ENCODE results near the gene ARID1A. TPM values are rescaled to one million over a fixed set of nuclear protein-coding genes. Genes with fewer than 3 reads are reported as not detected.

The ARID1A gene
- polyA plus RNA-seq, 3 donors: 6.6 to 84.4 (median 9.5) TPM

DNA sequence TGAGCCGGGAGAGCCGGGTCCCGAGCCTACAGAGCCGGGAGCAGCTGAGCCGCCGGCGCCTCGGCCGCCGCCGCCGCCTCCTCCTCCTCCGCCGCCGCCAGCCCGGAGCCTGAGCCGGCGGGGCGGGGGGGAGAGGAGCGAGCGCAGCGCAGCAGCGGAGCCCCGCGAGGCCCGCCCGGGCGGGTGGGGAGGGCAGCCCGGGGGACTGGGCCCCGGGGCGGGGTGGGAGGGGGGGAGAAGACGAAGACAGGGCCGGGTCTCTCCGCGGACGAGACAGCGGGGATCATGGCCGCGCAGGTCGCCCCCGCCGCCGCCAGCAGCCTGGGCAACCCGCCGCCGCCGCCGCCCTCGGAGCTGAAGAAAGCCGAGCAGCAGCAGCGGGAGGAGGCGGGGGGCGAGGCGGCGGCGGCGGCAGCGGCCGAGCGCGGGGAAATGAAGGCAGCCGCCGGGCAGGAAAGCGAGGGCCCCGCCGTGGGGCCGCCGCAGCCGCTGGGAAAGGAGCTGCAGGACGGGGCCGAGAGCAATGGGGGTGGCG is 371 bp downstream of the ARID1A start:
- H3K27ac ChIP-seq (ENCODE audit: low read depth in 1 of 2, low read length in 2 of 2): peak overlapping the region in 1 of 2 donors; percentile 90
- H4K20me1 ChIP-seq (ENCODE audit: insufficient read depth, low read length): peaks cover 36% of the 10 kb centered on the region
- H3K27me3 ChIP-seq (ENCODE audit: control insufficient read depth in 2 of 2, insufficient read depth in 2 of 2, low read length in 2 of 2): no peaks in the 10 kb centered on the region
- H3K36me3 ChIP-seq (replicated peaks in 1 of 2; ENCODE audit: control insufficient read depth in 1 of 2, insufficient read depth in 2 of 2, low read length in 2 of 2): peaks cover 0 to 5% of the 10 kb centered on the region in 2 donors
- H3K4me2 ChIP-seq (replicated peaks; ENCODE audit: extremely low read depth, low read length, poor library complexity, severe bottlenecking): peak overlapping the region; percentile 95
- H3K4me1 Mint-ChIP-seq: peaks cover 31% of the 10 kb centered on the region
- peaks cover 55 to 65% of the 10 kb centered on the region in 2 donors for H3K4me1 ChIP-seq (ENCODE audit: control insufficient read depth in 1 of 2, insufficient read depth in 2 of 2, low read length in 2 of 2)
- TF ChIP-seq, protein P1, sequence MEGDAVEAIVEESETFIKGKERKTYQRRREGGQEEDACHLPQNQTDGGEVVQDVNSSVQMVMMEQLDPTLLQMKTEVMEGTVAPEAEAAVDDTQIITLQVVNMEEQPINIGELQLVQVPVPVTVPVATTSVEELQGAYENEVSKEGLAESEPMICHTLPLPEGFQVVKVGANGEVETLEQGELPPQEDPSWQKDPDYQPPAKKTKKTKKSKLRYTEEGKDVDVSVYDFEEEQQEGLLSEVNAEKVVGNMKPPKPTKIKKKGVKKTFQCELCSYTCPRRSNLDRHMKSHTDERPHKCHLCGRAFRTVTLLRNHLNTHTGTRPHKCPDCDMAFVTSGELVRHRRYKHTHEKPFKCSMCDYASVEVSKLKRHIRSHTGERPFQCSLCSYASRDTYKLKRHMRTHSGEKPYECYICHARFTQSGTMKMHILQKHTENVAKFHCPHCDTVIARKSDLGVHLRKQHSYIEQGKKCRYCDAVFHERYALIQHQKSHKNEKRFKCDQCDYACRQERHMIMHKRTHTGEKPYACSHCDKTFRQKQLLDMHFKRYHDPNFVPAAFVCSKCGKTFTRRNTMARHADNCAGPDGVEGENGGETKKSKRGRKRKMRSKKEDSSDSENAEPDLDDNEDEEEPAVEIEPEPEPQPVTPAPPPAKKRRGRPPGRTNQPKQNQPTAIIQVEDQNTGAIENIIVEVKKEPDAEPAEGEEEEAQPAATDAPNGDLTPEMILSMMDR (IDR thresholded peaks at IDR 0.05): no peak
- peak overlapping the region; percentile 64 for H2AFZ ChIP-seq (ENCODE audit: insufficient read depth, low read depth, low read length, poor library complexity, severe bottlenecking)
- intact Hi-C loops (cut with micrococcal nuclease): loop anchor here (5.0 kb wide), 2 partner anchors 46 to 91 kb away; partner anchors contain the start of gene PIGV (in 1 of the 2)
- H3K27me3 Mint-ChIP-seq (ENCODE audit: low read depth in 3 of 3): no peaks in the 10 kb centered on the region
- peaks cover 71% of the 10 kb centered on the region for H3K79me2 ChIP-seq (ENCODE audit: insufficient read depth, low read length)
- H3K4me3 Mint-ChIP-seq: peak overlapping the region; percentile 35 to 75
- H3K9me3 Mint-ChIP-seq: peaks cover 0 to 2% (median 0%) of the 10 kb centered on the region in 7 donors
- H3K9ac ChIP-seq (ENCODE audit: insufficient read depth, low read length, poor library complexity, severe bottlenecking): peak overlapping the region; percentile 83
- H3K4me3 ChIP-seq (replicated peaks in 1 of 3; ENCODE audit: low read depth in 2 of 3, low read length in 3 of 3): peak overlapping the region; percentile 63 to 89 (median 85)
- H3K27ac Mint-ChIP-seq: no peak overlapping the region
- H3K36me3 Mint-ChIP-seq: peaks cover 5 to 7% of the 10 kb centered on the region in 2 donors
- no peaks in the 10 kb centered on the region for H3K9me3 ChIP-seq (replicated peaks in 1 of 2; ENCODE audit: control insufficient read depth in 1 of 2, insufficient read depth in 1 of 2, low read length in 2 of 2)
- no peak for DNase-seq
- WGBS (ENCODE audit: insufficient coverage): under 1% methylated on average over 48 of the region's 72 CpGs

DNA sequence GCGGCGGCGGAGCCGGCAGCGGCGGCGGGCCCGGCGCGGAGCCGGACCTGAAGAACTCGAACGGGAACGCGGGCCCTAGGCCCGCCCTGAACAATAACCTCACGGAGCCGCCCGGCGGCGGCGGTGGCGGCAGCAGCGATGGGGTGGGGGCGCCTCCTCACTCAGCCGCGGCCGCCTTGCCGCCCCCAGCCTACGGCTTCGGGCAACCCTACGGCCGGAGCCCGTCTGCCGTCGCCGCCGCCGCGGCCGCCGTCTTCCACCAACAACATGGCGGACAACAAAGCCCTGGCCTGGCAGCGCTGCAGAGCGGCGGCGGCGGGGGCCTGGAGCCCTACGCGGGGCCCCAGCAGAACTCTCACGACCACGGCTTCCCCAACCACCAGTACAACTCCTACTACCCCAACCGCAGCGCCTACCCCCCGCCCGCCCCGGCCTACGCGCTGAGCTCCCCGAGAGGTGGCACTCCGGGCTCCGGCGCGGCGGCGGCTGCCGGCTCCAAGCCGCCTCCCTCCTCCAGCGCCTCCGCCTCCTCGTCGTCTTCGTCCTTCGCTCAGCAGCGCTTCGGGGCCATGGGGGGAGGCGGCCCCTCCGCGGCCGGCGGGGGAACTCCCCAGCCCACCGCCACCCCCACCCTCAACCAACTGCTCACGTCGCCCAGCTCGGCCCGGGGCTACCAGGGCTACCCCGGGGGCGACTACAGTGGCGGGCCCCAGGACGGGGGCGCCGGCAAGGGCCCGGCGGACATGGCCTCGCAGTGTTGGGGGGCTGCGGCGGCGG is 1.0 kb downstream of the ARID1A start:
- H3K4me1 Mint-ChIP-seq: peaks cover 25% of the 10 kb centered on the region
- Histone ChIP-seq H3K4me2 (replicated peaks; ENCODE audit: extremely low read depth, low read length, poor library complexity, severe bottlenecking) (peak overlapping the region; percentile 95), H3K27ac (ENCODE audit: low read depth in 1 of 2, low read length in 2 of 2) (peak overlapping the region in 1 of 2 donors; percentile 65), H4K20me1 (ENCODE audit: insufficient read depth, low read length) (peaks cover 42% of the 10 kb centered on the region), H3K9me3 (replicated peaks in 1 of 2; ENCODE audit: control insufficient read depth in 1 of 2, insufficient read depth in 1 of 2, low read length in 2 of 2) (no peaks in the 10 kb centered on the region), H2AFZ (ENCODE audit: insufficient read depth, low read depth, low read length, poor library complexity, severe bottlenecking) (peak overlapping the region; percentile 64), H3K79me2 (ENCODE audit: insufficient read depth, low read length) (peaks cover 74% of the 10 kb centered on the region), H3K9ac (ENCODE audit: insufficient read depth, low read length, poor library complexity, severe bottlenecking) (peak overlapping the region; percentile 83), H3K27me3 (ENCODE audit: control insufficient read depth in 2 of 2, insufficient read depth in 2 of 2, low read length in 2 of 2) (no peaks in the 10 kb centered on the region), H3K4me1 (ENCODE audit: control insufficient read depth in 1 of 2, insufficient read depth in 2 of 2, low read length in 2 of 2) (peaks cover 55 to 65% of the 10 kb centered on the region in 2 donors), H3K36me3 (replicated peaks in 1 of 2; ENCODE audit: control insufficient read depth in 1 of 2, insufficient read depth in 2 of 2, low read length in 2 of 2) (peaks cover 0 to 5% of the 10 kb centered on the region in 2 donors), H3K4me3 (replicated peaks in 1 of 3; ENCODE audit: low read depth in 2 of 3, low read length in 3 of 3) (peak overlapping the region; percentile 63 to 89 (median 85))
- H3K27me3 Mint-ChIP-seq (ENCODE audit: low read depth in 3 of 3): no peaks in the 10 kb centered on the region
- TF ChIP-seq, protein P1 (IDR thresholded peaks at IDR 0.05): no peak
- H3K36me3 Mint-ChIP-seq: peaks cover 5 to 7% of the 10 kb centered on the region in 2 donors
- intact Hi-C loops (cut with micrococcal nuclease): loop anchor here (5.0 kb wide), 2 partner anchors 45 to 90 kb away; partner anchors contain the start of gene PIGV (in 1 of the 2)
- DNase-seq: peak in 1 of 3 donors; percentile 38
- WGBS (ENCODE audit: insufficient coverage): under 1% methylated on average over 98 of the region's 98 CpGs
- peaks cover 0 to 2% (median 0%) of the 10 kb centered on the region in 7 donors for H3K9me3 Mint-ChIP-seq
- peak overlapping the region in 3 of 7 donors; percentile 58 to 82 (median 70) for H3K27ac Mint-ChIP-seq
- H3K4me3 Mint-ChIP-seq: peak overlapping the region; percentile 75 to 78
